HCT116 (cell line): ENCODE results near the gene SIRPB1.

Experiments
- CEBPB ChIP-seq: IDR thresholded peaks from 2 replicates; pipeline ENCODE4 v1.6.1; 2012; ENCODE audit warnings: low read depth
- POLR2A ChIP-seq: IDR thresholded peaks from 2 replicates; pipeline ENCODE4 v1.7.0; 2011; ENCODE audit warnings: borderline replicate concordance; ENCODE audit not compliant: insufficient read depth, insufficient read length; ENCODE audit errors: extremely low read depth
- RAD21 ChIP-seq: IDR thresholded peaks from 2 replicates; pipeline ENCODE4 v1.6.1; 2012; ENCODE audit warnings: low read depth, mild to moderate bottlenecking
- SP1 ChIP-seq: IDR thresholded peaks from 2 replicates; pipeline ENCODE4 v1.6.1; 2012; ENCODE audit warnings: low read depth
- TF ChIP-seq, protein P1 (sequence below), 3 experiments: fragments of 200-600 bp in 1 of 3; sonication (generic) in 1 of 3; IDR thresholded peaks in 2 of 3; conservative IDR thresholded peaks in 1 of 3; 2 replicates each; pipeline ENCODE4 v1.5.1; 2012 to 2017; ENCODE audit warnings: low read depth in 2 of 3, low read length in 2 of 3, antibody characterized with exemption in 1 of 3, borderline replicate concordance in 1 of 3, control low read depth in 1 of 3, mild to moderate bottlenecking in 1 of 3, mixed read lengths in 1 of 3, mixed run types in 1 of 3, moderate library complexity in 1 of 3; ENCODE audit not compliant: insufficient read depth in 1 of 3
- TF ChIP-seq, protein P2 (sequence below): IDR thresholded peaks from 2 replicates; pipeline ENCODE4 v1.6.1; 2012

DNA sequence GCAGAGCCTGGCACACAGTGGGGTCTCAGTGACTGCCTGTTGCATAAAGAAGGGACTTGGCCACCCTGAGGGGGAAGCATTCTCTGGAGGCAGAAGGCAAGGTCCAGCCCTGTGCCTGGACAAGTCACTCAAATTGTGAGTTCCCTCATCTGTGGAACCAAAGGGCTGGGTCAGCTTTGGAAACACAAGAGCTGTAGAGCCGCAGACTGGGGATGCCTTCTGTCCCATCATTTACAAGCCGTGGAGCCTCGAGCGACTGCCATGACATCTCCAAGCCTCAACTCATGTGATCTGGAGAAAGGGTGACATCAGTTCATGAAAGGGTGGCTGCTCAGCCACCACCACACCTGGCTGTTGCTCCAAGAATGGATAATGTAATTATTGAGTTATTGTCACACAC, 41.9 kb downstream of the SIRPB1 start:
- no peak for TF ChIP-seq RAD21
- no peak for TF ChIP-seq SP1
- no peak for TF ChIP-seq CEBPB
- TF ChIP-seq, protein P1, sequence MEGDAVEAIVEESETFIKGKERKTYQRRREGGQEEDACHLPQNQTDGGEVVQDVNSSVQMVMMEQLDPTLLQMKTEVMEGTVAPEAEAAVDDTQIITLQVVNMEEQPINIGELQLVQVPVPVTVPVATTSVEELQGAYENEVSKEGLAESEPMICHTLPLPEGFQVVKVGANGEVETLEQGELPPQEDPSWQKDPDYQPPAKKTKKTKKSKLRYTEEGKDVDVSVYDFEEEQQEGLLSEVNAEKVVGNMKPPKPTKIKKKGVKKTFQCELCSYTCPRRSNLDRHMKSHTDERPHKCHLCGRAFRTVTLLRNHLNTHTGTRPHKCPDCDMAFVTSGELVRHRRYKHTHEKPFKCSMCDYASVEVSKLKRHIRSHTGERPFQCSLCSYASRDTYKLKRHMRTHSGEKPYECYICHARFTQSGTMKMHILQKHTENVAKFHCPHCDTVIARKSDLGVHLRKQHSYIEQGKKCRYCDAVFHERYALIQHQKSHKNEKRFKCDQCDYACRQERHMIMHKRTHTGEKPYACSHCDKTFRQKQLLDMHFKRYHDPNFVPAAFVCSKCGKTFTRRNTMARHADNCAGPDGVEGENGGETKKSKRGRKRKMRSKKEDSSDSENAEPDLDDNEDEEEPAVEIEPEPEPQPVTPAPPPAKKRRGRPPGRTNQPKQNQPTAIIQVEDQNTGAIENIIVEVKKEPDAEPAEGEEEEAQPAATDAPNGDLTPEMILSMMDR (IDR thresholded peaks at IDR 0.05 in 2 of 3, conservative IDR thresholded peaks at IDR 0.05 in 1 of 3; ENCODE audit: borderline replicate concordance in 1 of 3, insufficient read depth in 1 of 3, low read depth in 2 of 3, low read length in 2 of 3), result no peak
- TF ChIP-seq POLR2A, result no peak
- TF ChIP-seq, protein P2, sequence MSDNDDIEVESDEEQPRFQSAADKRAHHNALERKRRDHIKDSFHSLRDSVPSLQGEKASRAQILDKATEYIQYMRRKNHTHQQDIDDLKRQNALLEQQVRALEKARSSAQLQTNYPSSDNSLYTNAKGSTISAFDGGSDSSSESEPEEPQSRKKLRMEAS, result no peak
